GM19025 (cell line): ENCODE measurements around the gene FAM83B.
"Not testable (repeated sequence)": the region's sequence is repeated elsewhere in the genome, so short reads cannot be mapped to it uniquely, and the experiment has no call there.

Experiments used
- ATAC-seq: cut with Tn5 transposase; IDR thresholded peaks from one replicate; pipeline ENCODE4 v1.9.1; 2021; ENCODE audit warnings: mild to moderate bottlenecking, low read depth, moderate library complexity; ENCODE audit not compliant: unreplicated experiment

The FAM83B gene

DNA sequence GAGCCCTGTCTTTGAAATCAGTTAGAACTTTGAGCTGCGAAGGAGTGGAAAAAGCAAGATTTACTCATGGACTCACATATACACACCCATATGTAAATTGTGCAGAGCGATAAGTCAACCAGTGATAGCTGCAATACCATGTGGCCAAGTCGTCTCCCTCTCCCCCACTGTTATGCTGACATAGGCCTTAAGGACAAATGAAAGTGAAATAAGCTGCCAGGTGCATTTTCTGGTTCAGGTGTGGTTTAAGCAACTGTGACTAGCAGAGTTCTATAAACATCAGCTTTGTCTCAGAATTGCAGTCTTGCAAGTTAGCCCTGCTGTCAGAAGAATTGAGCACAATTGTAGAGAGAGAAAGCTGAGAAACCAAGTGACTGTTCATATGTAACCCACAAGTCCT, 9.6 kb downstream of the FAM83B start:
- no peak for ATAC-seq

- no peak for ATAC-seq
Observed at GRCh38 chr6:54860132-54860531, 13.6 kb downstream of the FAM83B start.

DNA sequence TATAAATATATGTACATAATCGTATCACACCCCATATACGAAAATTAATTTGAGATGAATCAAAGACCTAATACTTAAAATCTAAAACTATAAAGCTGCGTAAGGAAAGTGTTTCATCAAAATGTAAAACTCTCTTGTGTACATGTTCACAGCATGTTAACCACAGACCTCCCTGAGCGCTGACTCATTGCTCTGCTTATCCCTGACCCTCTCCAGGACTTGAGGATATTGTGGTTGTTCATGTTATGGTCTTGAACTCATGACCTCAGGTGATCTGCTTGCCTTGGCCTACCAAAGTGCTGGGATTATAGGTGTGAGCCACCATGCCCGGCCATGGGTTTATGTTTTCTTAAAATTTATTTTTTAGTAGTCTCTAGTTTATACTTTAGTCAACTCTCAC, 14.2 kb downstream of the FAM83B start:
- ATAC-seq, result no peak

DNA sequence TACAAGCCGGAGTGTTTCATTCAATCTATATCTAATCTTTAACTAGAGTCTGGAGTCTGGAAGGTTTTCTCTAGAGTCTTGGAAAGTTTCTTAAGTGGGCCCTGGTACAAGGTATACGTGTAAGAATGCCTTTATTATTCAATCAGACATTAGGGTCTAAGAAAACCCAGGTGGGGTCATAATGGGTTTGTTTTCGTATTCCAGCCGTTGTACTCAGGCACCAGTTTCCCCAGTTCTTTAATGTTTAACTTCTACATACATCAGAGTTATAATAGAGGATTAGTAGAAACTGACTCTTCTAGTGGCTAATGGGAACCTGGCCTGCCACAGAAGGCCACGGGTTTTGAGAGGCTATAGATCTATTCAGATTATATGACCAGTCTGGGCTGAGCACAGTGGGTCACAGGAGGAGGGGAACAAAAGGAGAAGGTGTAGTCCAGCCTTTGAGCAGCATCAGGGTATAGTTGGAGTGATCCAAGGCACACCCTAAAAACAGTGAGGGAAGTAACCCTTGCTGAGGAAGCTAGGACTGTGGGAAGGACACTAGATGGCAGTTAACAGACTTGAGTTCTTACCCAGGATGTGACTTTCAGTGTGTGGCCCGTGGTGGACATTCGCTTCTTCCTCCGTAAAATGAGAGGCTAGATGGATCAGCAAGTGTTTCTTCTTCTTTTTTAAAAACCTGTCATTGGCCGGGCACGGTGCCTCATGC, 15.5 kb downstream of the FAM83B start:
- no peak for ATAC-seq

DNA sequence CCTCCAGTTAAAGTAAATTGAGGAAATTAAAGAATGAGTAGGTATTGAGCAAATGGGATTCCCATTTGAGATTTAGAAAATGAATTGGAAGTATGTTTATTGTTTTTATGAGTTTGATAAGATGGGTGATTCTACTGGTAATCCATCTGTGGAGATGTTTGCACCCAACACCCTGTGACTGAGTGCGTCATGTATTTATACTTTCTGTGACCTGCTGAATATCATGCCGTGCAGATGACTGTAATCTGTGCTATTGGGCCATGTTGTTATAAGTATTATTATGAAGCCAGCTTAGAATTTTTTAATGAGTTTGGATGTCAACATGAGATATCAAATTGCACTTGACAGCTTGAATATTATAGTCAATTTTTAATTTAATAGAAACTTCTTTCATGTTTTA, 17.7 kb downstream of the FAM83B start:
- ATAC-seq, result no peak

DNA sequence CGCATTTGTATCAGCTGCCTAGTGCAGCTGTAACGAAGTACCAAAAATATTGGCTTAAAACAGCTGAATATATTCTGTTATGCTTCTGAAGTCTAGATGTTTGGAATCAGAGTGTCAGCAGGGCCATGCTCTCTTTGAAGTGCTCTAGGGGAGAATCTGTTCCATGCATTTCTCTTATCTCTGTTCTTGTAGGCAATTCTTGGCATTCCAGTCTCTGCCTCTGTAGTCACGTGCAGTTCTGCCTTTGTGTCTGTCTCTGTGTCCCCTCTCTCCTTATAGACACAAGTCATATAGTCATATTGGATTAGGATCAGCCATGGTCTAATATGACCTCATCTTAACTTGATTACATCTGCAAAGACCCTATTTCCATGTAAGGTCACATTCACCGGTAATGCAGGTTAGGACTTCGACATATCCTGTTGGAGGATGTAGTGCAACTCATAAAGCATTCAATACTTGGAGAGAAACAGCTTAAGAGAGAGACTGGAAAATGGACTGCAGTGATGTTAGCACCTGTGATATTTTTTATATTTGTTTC, 18.6 kb downstream of the FAM83B start:
- ATAC-seq, result no peak

- no peak for ATAC-seq
Observed at GRCh38 chr6:54868556-54868955, 22.0 kb downstream of the FAM83B start.

GRCh38 chr6:54873599-54873998, 27.0 kb downstream of the FAM83B start:
- ATAC-seq, result no peak

- ATAC-seq, result no peak
Observed at GRCh38 chr6:54874349-54875048, 27.9 kb downstream of the FAM83B start.

GRCh38 chr6:54875539-54875938, 29.0 kb downstream of the FAM83B start:
- ATAC-seq, result no peak

GRCh38 chr6:54876365-54876764, 29.8 kb downstream of the FAM83B start:
- no peak for ATAC-seq

DNA sequence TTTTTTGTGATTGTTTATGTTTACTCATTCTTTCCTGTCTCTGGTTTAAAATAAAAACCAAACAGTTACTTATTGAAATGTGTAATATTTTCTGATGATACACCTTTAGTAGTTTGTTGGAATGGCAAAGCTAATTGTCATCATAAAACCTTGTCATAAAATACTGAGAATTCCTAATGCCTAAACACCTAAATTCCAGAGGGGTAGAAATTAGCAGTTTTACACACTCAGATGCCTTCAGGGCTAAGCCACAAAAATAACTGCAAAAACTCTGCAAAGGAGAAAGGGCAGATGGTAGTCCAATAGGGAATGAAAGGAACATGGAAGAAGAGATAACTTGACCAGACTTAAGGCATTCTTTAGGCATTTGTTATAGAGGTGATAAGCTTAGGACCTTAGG, 30.3 kb downstream of the FAM83B start:
- no peak for ATAC-seq

DNA sequence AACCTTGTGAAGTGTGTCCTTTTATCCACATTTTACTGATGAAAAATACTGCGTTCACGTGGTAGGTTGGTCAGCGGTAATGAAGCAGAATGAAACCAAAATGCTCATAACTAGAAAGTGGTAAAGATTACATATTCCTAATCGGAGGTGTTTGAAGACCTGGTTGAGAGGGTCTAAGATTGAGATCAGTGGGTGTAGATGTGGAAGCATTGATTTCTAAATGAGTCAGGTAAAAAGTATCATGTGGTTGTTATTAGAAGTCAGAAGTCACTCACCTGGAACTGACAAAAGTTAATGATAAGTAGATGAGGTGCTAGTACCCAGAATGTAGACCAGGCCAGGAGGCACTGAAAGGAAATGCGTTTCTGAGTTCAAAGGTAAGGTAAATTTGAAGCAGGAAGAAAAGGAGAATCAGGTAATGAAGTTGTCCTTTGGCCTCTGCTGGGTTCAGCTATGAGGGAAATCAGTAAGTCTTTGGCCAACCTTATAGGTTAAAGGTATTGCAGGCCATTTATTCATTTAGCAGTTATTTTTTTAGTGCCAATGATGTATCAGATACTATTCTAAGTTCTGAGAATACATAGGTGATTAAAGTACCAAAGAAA, 31.2 kb downstream of the FAM83B start:
- ATAC-seq, result peak; percentile 67

DNA sequence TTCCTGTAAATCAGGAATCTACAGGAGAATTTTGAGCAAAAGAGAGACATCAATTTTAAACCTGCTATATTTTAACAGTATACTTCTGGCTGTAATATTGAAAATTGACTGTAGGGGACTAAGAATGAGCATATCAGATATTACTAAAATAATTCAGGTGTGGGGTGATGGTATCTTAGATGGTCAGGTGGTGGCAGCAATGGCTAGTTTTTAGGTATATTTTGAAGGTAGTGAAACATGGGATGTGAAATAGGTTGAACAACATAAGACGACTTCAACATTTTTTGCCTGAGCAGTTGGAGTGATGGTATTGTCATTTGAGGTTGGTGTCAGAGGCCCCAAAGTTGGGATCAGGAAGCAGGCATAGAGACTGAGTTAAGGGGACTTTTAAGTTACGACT, 32.1 kb downstream of the FAM83B start:
- no peak for ATAC-seq

- no peak for ATAC-seq
Observed at GRCh38 chr6:54879188-54879985, 32.8 kb downstream of the FAM83B start.

DNA sequence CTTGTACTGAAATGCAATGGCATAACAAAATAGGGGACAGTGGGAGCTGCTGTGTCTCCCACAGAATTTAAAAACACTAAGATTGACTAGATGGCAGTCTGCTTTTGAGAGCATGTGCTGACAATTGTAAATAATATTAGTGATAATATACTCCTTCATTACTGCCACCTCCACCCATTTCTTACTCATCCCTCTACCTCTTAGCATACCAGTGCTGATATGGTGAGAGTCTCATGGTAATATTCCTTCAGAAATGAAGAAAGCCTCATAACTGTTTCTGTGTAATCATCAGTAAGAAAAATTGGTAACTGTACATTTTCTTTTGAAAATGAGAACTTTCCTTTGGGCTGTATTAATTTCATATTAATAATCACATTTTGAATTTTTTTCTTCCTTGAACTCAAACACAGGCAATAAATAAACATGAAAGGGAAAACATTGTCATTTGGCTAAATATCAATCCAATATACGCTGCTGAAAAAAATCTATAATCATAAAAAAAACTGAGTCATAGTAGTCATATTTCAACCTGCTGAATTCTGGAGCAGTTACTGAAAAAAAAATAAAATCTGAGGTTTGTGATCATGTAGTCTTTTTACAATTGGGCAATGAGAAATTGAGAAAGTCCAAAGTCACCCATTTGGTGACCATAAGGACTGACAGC, 34.6 kb downstream of the FAM83B start:
- ATAC-seq, result no peak

DNA sequence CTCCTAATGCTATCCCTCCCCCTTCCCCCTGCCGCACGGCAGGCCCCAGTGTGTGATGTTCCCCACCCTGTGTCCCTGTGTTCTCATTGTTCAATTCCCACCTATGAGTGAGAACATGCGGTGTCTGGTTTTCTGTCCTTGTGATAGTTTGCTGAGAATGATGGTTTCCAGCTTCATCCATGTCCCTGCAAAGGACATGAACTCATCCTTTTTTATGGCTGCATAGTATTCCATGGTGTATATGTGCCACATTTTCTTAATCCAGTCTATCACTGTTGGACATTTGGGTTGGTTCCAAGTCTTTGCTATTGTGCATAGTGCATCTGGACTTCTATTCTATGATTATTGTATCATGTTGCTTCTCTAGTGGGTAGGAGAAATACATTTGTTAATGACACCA, 35.3 kb downstream of the FAM83B start:
- ATAC-seq, result not testable (repeated sequence)

- no peak for ATAC-seq
Observed at GRCh38 chr6:54886932-54887584, 40.5 kb downstream of the FAM83B start.

DNA sequence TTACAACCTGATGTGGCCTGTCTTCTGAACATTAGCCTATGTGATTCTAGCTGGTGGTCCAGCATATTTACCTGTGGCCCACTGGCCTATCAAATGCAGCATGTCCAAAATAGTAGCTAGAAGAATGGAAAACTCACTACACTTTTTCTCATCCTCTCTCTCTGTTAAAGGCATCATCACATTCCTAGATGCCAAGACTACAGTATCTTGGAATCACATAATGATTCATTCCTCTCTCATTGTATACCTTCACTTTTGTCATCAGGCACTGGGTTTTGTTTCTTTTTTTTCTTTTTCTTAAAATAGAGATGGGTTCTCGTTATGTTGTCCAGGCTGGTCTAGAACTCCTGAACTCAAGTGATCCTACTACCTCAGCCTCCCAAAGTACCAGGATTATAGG, 45.0 kb downstream of the FAM83B start:
- no peak for ATAC-seq

DNA sequence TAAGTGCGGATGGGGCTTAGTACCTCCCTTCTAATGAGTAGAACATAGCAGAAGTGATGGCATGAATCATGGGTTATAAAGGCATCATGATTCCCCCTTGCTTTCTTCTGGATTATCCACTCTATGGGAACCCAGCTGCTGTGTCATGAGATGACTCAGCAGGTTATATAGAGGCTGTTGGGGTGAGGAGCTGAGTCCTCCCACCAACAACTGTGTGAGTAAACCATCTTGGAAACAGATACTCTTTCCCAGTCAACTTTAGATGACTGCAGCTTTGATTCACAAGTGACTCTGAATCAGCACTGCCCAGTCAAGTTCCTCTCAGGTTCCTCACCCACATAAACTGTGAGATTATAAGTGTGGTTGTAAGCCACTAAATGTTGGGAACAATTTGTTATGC, 46.3 kb downstream of the FAM83B start:
- no peak for ATAC-seq
